Psoas muscle (tissue), 8 donors: ENCODE measurements around the gene SSBP3. TPM values are rescaled to one million over a fixed set of nuclear protein-coding genes. Genes with fewer than 3 reads are reported as not detected.

Experiments used
- ATAC-seq, 4 donors: fragments of 200-7000 bp; cut with Tn5 transposase; one replicate each; pipeline ENCODE4 v1.9.1; 2020; ENCODE audit warnings: moderate library complexity in 3 of 4, mild to moderate bottlenecking in 2 of 4
- DNase-seq, 2 donors: peaks; one replicate each; pipeline ENCODE4 v3.0.0-alpha.2; 2020
- H3K27ac ChIP-seq: fragments of 200-600 bp; one replicate; pipeline ENCODE4 v1.8.0; 2022
- H3K27me3 ChIP-seq, 3 donors: fragments of 200-600 bp in 1 of 3; one replicate each; pipeline versions ENCODE4 v1.6.1 to v1.8.0; 2013 to 2022; ENCODE audit warnings: low read length in 2 of 3, mild to moderate bottlenecking in 2 of 3, moderate library complexity in 1 of 3; ENCODE audit not compliant: insufficient read depth in 3 of 3
- H3K36me3 ChIP-seq, 2 donors: fragments of 200-600 bp in 1 of 2; one replicate each; pipeline versions ENCODE4 v1.6.1 to v1.8.0; 2013 to 2022; ENCODE audit warnings: low read depth in 1 of 2, mild to moderate bottlenecking in 1 of 2, moderate library complexity in 1 of 2; ENCODE audit not compliant: insufficient read depth in 1 of 2
- H3K4me1 ChIP-seq: fragments of 200-600 bp; one replicate; pipeline ENCODE4 v1.8.0; 2022
- H3K4me3 ChIP-seq: fragments of 200-600 bp; one replicate; pipeline ENCODE4 v1.8.0; 2022; ENCODE audit warnings: mild to moderate bottlenecking
- H3K9me3 ChIP-seq: fragments of 200-600 bp; one replicate; pipeline ENCODE4 v1.8.0; 2022
- WGBS, 3 donors: extraction: QIAGEN DNeasy Blood & Tissue Kit; methylation state at CpG; one replicate each; pipeline versions ENCODE4 v1.1.6 to v1.1.7; 2013; 5-methylcytosine and 5-hydroxymethylcytosine counted together
- intact Hi-C, 2 donors: fragments of 100-400 bp; cut with DNase I; formaldehyde crosslinking; loops; one replicate each; pipeline versions ENCODE4 v1.11.0 to v1.14.2; 2022
- polyA plus RNA-seq, 3 donors: library from polyadenylated mRNA; stranded (reverse); fragments of 200-250 nt; gene quantifications; one replicate each; pipeline ENCODE4 v1.2.3, GENCODE V29; 2013
- total RNA-seq, 4 donors: library from RNA; stranded (reverse); fragmentation: NEBNext Ultra II Directional in 2 of 4; extraction: Animal tissue kit (Norgen Biotek cat#: 25700) in 2 of 4; gene quantifications; one replicate each; pipeline versions ENCODE4 v1.2.1 to v1.2.4, GENCODE V29; 2021 to 2023
- TF ChIP-seq, protein P1 (sequence below): fragments of 200-600 bp; IDR thresholded peaks from one replicate; pipeline ENCODE4 v1.8.0; 2022; ENCODE audit warnings: antibody characterized with exemption
- donor health status: healthy with polysubstance abuse.
- donor health status: DM: no; HTN: no; CAD: no; lungs with moderate emphysema.
- donor health status: Bipolar disorder and iron deficiency.
- donor health status: healthy.
- donor health status: DM: yes; HTN: yes; CAD: no.
- donor health status: DM: no; HTN: no; CAD: no.
- donor health status: DM: no; HTN: no; CAD: no.
- donor health status: DM: yes; HTN: yes; CAD: no.

The SSBP3 gene
- total and polyA plus RNA-seq, 7 donors: 7.9 to 24.2 (median 21.6) TPM

DNA sequence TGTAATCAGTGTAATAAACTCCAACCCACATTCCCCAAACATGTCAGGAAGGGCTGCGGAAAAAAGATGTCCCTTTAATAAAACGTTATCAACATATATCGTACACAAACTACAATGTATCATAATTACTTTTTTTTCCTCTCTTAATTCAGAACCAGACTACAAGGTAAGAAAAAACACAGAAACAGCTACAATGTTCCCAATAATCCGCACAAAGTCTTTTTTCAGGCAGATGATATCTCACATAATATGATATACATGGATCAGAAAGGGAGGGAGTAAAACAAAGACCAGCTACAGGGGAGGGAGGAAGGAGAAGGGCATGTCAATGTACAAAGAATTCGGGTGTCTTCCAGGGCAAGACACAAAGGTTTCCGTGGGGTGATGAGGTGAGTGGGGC is 180.8 kb downstream of the SSBP3 start:
- H3K27ac ChIP-seq: no peak overlapping the region
- H3K4me3 ChIP-seq: no peak overlapping the region
- no peaks in the 10 kb centered on the region for H3K27me3 ChIP-seq
- DNase-seq (no peak), ATAC-seq (no peak)
- 89 to 91% (median 90%) methylated on average over 6 of the region's 6 CpGs for WGBS, 3 donors
- peaks cover 5% of the 10 kb centered on the region for H3K4me1 ChIP-seq
- H3K36me3 ChIP-seq: peaks cover 0 to 20% of the 10 kb centered on the region in 2 donors
- H3K9me3 ChIP-seq: no peaks in the 10 kb centered on the region
- intact Hi-C loops: no loop called here
- TF ChIP-seq, protein P1, sequence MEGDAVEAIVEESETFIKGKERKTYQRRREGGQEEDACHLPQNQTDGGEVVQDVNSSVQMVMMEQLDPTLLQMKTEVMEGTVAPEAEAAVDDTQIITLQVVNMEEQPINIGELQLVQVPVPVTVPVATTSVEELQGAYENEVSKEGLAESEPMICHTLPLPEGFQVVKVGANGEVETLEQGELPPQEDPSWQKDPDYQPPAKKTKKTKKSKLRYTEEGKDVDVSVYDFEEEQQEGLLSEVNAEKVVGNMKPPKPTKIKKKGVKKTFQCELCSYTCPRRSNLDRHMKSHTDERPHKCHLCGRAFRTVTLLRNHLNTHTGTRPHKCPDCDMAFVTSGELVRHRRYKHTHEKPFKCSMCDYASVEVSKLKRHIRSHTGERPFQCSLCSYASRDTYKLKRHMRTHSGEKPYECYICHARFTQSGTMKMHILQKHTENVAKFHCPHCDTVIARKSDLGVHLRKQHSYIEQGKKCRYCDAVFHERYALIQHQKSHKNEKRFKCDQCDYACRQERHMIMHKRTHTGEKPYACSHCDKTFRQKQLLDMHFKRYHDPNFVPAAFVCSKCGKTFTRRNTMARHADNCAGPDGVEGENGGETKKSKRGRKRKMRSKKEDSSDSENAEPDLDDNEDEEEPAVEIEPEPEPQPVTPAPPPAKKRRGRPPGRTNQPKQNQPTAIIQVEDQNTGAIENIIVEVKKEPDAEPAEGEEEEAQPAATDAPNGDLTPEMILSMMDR: no peak

DNA sequence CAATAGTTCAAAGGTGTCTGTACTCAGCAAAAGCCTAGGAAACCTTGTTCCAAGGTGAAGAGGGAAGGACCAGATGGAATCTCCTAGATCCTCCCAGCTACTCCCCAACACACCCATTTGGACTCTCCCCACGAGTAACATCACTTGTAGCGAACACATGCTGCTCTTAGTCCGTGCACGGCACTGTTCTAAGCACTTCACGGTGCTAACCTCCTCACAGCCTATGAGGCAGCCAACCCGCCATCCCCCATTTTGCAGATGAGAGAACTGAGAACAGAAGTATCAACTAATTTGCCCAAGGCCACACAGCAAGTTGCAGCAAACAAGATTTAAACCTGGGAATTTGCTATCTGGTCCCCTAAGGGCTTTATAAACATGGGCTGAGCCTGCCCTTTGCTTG is 182.0 kb downstream of the SSBP3 start:
- intact Hi-C loops: loop anchor here in 1 of 2 donors (5.0 kb wide), 1 partner anchor 102 kb away; no protein-coding TSS in a partner anchor
- Histone ChIP-seq H3K36me3 (peaks cover 0 to 20% of the 10 kb centered on the region in 2 donors), H3K4me3 (no peak overlapping the region), H3K27me3 (no peaks in the 10 kb centered on the region), H3K4me1 (peaks cover 17% of the 10 kb centered on the region), H3K9me3 (no peaks in the 10 kb centered on the region), H3K27ac (no peak overlapping the region)
- DNase-seq: no peak
- TF ChIP-seq, protein P1: no peak
- 80 to 87% (median 85%) methylated on average over 6 of the region's 6 CpGs for WGBS, 3 donors
- no peak for ATAC-seq

DNA sequence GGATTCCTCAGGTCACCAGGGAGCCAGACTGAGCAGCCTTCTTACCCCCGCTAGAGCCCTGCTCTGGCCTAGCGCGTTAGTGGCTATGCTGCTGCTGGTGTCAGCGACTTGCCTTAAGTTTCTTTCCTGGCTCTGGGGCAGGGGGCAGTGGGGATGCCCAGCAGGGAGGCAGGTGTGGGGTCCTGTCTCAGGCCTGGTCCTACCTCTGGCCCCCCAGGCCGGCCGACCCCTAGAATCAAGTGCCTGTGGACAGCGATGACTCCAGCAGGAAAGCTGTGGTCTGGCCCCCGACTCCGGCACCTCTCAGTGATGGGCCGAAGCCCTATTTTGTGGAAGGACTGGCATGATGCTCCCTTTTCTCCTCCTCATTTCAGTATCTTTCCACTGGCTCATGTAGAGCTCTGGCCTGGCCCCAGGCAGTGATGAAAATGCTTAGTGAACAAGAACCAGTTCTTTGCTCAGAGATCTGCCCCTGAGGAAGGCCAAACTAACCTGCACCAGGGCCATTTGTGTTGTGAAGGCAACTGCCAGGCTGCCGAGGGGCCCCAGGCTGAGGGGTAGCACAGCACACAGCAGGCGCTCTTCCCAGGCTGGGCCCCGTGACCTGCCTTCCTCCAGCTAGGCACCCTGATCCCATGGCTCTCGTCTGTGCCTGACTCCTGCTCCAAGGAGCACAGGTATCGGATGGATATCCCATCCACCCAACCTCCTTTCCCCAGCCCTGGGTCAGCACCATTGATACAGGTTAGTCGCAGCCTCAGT is 182.6 kb downstream of the SSBP3 start:
- DNase-seq (no peak), ATAC-seq (no peak)
- intact Hi-C loops: loop anchor here in 1 of 2 donors (5.0 kb wide), 1 partner anchor 101 kb away; no protein-coding TSS in a partner anchor
- H3K4me3 ChIP-seq: no peak overlapping the region
- no peak overlapping the region for H3K27ac ChIP-seq
- TF ChIP-seq, protein P1: no peak
- peaks cover 20% of the 10 kb centered on the region for H3K4me1 ChIP-seq
- 90 to 97% (median 92%) methylated on average over 14 to 16 of the region's 16 CpGs for WGBS, 3 donors
- peaks cover 0 to 25% of the 10 kb centered on the region in 2 donors for H3K36me3 ChIP-seq
- no peaks in the 10 kb centered on the region for H3K9me3 ChIP-seq
- H3K27me3 ChIP-seq: no peaks in the 10 kb centered on the region

DNA sequence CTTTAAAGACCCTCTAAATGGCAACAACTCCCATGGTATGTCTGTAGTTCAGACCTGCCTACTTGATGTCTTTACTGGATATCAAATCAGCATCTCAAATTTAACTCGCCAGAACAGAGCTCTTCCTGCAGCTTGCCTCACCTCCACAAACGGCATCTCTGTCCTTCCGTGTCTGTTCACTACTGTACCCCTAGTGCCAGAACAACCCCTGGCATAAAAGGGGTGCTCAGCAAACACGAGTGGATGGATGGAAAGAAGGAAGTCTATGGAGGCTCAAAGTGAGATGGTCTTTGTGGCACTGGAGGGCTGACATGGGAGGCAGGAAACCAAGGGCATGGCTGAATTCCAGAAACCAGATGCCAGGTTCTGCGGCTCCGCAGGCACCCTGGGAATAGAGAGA is 183.5 kb downstream of the SSBP3 start:
- no peak overlapping the region for H3K27ac ChIP-seq
- WGBS, 3 donors: 59 to 78% (median 62%) methylated on average over 6 of the region's 6 CpGs
- H3K4me3 ChIP-seq: no peak overlapping the region
- DNase-seq (no peak), ATAC-seq (no peak)
- TF ChIP-seq, protein P1: no peak
- H3K9me3 ChIP-seq: no peaks in the 10 kb centered on the region
- no peaks in the 10 kb centered on the region for H3K27me3 ChIP-seq
- H3K4me1 ChIP-seq: peaks cover 20% of the 10 kb centered on the region
- intact Hi-C loops: loop anchor here in 1 of 2 donors (5.0 kb wide), 1 partner anchor 100 kb away; no protein-coding TSS in a partner anchor
- H3K36me3 ChIP-seq: peaks cover 0 to 27% of the 10 kb centered on the region in 2 donors
